ENCODE data around the gene FAF1.
"Not testable (repeated sequence)": the region's sequence is repeated elsewhere in the genome, so short reads cannot be mapped to it uniquely, and the experiment has no call there.

FAF1 gene

GRCh38 chr1:50527987-50528320 is 432.1 kb downstream of the FAF1 start:
- not testable (repeated sequence) for DNase-seq

DNA sequence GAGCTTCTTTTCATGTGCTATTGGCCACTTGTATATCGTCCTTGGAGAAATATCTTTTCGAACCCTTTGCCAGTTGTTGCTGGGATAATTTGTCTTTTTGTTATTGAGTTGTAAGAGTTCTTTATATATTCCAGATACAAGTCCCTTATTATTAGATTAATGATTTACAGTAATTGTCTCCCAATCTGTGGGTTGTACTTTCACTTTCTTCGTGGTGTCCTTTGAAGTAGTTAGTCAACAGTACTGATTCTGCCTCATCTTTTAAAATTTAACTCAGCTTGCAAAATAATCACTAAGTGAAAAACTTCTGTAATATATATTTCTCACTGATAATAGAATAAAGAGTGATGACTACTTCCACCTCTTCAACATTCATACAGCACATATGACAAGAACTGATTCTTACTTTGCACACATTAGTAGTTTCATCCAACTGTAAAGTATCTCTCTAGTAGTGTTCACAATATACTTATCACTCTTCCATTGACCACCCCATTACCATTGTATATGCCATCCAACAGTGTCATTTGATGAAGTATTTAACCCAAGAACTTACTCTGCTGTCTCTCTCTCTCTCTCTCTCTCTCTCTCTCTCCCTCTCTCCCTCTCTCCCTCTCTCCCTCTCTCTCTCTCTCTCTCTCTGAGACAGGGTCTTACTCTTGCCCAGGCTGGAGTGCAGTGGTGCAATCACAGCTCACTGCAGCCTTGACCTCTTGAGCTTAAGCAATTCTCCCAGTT is 432.6 kb downstream of the FAF1 start:
- DNase-seq, result no peak

DNA sequence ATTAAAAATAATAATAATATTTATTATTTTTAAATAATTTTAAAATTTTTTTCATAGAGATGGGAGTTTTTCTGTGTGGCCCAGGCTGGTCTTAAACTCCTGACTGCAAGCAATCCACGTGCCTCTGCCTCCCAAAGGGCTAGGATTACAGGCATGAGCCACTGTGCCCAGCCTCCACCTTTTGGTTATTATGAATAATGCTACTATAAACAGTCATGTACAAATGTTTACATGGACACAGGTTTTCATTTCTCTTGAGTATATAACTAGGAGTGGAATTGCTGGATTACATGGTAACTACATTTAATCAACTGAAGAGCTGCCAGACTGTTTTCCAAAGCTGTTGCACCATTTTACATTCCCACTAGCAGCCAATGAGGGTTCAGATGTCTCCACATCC is 433.6 kb downstream of the FAF1 start:
- no peak for DNase-seq

DNA sequence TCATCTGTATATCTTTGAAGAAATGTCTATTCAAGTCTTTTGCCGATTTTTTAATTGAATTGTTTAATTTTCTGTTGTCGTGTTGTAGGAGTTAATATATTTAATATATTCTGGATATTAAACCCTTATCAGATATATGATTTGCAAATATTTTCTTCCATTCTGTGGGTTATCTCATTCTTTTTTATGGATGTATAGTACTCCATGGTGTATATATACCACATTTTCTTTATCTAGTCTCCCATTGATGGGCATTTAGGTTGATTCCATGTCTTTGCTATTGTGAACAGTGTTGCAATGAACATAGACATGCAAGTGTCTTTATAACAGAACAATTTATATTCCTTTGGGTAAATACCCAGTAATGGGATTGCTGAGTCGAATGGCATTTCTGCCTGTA is 436.5 kb downstream of the FAF1 start:
- no peak for DNase-seq

- DNase-seq, result no peak
Measured at GRCh38 chr1:50522691-50523342, 437.2 kb downstream of the FAF1 start.

DNA sequence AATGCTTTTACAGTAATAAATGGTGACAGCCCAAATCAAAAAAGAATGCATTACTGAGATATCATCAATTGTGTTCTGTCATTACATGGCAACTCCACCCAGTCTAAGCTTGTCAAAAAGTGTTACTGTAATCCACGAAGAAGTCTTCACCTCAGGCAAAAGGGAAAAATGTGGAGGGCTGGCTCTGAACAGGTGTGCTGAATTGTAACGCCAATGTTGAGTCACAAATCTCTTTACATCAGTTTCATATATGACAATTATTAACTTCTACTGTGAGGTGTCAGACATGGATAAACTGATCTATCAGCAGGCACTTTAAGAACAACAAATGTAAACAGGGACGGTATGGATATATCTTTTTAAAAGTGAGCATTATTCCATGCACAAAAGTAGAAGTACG is 438.4 kb downstream of the FAF1 start:
- DNase-seq, result no peak

DNA sequence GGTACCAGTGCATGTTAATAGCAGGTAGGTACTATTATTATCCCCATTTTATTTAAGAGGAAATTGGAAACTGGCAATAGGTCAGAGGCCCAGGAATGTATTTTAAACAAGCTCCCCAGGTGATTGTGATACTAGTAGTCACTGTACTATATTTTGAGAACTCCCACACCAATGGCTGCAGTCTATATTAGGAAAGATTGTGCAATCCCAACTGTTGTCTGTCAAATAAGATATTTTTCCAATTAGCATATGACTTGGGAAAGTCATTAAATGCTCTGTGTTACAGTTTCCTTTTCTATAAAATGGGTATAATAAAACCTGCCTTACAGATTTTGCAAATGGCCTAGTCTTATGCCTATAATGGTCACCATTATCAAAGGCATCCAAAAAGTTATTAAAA is 442.6 kb downstream of the FAF1 start:
- DNase-seq, result no peak

- DNase-seq, result no peak
Measured at GRCh38 chr1:50516056-50516455, 444.0 kb downstream of the FAF1 start.

GRCh38 chr1:50508040-50508586 is 452.0 kb downstream of the FAF1 start:
- DNase-seq, result no peak

DNA sequence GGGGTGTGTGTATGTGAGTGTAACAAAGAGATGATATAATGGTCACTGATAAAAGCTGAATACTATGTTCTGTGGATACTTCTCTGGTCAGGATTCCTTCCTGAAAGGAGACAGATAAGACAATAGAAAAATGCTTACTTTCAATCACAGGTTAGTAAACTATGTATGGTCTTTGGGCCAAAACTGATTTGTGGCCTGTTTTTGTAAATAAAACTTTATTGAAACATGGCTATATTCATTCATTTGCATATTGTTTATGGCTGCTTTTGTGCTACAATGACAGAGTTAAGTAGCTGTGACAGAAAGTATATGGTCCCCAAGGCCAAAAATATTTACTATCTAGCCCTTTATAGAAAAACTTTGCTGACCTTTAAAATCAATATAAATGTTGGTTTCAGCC is 454.6 kb downstream of the FAF1 start:
- no peak for DNase-seq

DNA sequence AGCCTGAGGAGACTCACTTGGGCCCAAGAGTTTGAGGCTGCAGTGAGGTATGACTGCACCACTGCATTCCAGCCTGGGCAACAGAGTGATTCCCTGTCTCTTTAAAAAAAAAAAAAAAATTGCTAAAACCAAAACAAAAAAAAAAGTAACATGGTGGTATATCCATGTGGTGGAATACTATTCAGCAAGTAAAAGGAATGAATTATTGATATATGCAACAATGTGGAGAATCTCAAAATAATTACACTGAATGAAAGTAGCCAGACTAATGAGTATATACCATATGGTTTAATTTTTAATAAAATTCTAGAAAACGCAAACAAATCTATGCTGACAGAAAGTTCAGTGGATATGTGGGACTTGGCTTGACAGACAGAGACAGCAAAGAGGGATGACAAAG is 456.6 kb downstream of the FAF1 start:
- no peak for DNase-seq

DNA sequence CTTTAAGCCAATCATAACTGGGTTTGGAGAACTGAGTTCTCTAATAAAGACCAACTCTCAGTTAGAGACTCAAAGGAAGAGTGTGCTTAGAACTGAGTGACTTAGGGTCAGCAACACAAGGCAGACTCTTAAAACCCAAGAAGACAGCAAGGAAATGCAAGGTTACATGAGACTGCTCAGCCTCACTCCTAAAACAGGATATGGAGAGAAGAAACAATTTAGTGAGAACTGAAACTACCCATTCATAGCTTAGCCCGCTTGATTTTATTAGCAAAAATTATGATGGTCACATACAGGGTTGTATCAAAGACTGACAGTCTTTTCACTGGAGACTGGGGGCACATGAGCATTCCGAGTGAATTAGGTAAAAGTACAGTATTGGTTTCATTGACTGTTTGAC is 457.9 kb downstream of the FAF1 start:
- DNase-seq, result no peak

DNA sequence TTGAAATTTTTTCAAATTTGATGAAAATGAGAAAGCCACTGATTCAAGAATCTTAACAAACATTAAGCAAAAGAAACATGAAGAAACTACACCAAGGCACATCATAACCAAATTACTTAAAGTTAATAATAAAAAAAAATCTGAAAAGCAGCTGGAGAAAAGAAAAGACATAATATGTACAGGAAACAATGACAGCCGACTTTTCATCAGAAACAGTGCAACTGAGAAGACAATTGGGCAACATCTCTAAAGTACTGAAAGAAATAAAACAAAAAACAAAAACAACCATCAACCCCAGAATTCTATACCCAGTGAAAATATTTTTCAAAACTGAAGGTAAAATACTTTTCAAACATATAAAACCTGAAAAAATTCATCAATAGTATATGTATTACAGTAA is 463.1 kb downstream of the FAF1 start:
- DNase-seq, result no peak

DNA sequence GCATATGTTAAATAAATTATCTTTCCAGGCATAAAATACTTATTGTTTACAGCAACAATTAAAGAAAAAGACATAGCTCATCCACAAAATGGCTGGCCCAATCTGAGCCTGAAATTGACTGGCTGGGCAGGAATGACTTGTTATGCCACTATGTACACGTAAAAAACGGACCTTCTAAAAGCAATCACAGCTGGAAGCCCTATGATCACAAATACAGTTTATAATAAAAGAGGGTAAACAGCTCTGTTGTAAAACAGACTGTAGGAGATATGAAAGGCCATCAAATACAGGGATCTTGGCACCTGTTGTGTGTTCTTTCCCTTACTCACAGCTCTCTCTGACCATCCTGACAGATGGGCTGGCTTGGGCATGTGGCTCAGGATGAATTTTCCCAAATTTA is 466.4 kb downstream of the FAF1 start:
- no peak for DNase-seq

- DNase-seq, result no peak
Measured at GRCh38 chr1:50492142-50492541, 467.9 kb downstream of the FAF1 start.

- no peak for DNase-seq
Measured at GRCh38 chr1:50491142-50491541, 468.9 kb downstream of the FAF1 start.

- DNase-seq, result no peak
Measured at GRCh38 chr1:50490640-50491039, 469.4 kb downstream of the FAF1 start.

GRCh38 chr1:50488876-50489275 is 471.2 kb downstream of the FAF1 start:
- no peak for DNase-seq

DNA sequence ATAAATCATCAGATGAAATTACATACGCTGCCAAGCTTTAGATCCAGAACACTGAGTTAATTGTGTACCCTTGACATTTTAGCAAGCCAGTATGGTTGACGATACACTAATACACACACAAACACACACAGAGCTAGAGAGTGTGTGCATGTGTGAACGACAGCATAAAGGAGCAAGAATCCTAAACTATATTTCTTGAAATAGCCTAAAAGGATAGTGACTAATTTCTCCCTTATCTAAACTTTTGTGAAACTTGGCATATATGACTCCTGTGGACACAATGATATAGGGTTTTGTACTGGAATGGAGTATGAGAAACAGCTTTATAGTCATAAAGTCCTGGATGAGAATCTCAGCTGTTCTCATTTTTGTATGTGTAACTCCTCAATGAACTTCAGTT is 471.7 kb downstream of the FAF1 start:
- no peak for DNase-seq

DNA sequence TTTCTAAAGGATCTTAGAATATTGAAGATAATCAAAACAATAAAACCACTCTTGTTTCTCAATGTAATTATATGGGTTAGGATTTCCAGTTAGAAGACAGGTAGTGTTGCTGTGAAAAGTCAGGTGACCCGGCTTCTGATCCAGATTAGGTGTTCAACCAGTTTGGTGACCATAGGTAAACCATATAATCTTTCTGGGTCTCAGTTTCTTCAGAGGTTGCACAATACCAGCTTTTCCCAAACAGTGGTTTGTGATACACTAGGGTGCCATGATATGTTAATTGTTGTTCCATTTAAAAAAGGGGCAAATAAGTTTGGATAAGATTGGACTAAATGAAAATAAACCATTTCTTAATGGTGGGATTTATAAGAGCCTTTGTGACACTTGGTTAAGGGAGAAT is 472.3 kb downstream of the FAF1 start:
- no peak for DNase-seq

- no peak for DNase-seq
Measured at GRCh38 chr1:50481142-50481736, 478.8 kb downstream of the FAF1 start.

- no peak for DNase-seq
Measured at GRCh38 chr1:50476800-50477199, 483.3 kb downstream of the FAF1 start.

- no peak for DNase-seq
Measured at GRCh38 chr1:50474859-50475809, 484.9 kb downstream of the FAF1 start.

Measured in CD4-positive, alpha-beta T cell treated with Interleukin-1 beta for 1 hour (primary cell).